ENCODE results near the gene TMC8.
"Not testable (repeated sequence)": the region's sequence is repeated elsewhere in the genome, so short reads cannot be mapped to it uniquely, and the experiment has no call there.

TMC8 gene

DNA sequence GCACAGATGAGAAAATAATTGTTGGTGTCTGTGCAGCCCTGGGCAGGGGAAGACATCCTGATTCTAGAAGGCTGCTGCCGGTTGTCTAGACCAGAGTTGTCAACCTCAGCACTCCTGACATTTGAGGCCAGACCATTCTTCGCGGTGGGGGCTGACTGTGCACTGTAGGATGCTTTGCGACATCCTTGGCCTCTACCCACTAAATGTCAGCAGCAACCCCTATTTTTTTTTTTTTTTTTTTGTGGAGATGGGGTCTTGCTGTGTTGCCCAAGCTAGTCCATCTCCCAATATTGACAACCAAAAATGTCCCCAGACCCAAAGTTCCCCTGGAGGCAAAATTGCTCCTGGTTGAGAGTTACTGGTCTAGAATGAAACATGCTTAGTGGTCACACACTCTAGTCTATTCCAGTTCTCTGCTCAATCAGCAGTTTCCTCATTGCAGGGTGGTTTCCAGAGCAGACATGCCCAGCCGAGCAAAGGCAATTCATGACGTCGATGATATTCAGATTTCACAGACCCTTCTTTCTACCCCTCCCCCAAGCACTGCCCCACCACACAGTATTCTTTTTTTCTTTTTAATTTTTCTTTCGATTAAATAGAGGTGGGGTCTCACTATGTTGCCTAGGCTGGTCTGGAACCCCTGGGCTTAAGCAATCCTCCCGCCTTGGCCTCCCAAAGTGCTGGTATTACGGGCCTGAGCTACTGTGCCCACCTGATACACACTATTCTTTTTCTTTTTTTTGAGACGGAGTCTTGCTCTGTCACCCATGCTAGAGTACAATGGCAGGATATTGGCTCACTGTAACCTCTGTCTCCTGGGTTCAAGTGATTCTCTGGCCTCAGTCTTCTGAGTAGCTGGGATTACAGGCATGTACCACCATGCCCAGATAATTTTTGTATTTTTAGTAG is 24.6 kb downstream of the TMC8 start:
- DNase-seq (ENCODE audit: low spot score) = no peak

GRCh38 chr17:78159575-78160158 is 29.1 kb downstream of the TMC8 start:
- peak; percentile 52 for DNase-seq (ENCODE audit: low spot score)

DNA sequence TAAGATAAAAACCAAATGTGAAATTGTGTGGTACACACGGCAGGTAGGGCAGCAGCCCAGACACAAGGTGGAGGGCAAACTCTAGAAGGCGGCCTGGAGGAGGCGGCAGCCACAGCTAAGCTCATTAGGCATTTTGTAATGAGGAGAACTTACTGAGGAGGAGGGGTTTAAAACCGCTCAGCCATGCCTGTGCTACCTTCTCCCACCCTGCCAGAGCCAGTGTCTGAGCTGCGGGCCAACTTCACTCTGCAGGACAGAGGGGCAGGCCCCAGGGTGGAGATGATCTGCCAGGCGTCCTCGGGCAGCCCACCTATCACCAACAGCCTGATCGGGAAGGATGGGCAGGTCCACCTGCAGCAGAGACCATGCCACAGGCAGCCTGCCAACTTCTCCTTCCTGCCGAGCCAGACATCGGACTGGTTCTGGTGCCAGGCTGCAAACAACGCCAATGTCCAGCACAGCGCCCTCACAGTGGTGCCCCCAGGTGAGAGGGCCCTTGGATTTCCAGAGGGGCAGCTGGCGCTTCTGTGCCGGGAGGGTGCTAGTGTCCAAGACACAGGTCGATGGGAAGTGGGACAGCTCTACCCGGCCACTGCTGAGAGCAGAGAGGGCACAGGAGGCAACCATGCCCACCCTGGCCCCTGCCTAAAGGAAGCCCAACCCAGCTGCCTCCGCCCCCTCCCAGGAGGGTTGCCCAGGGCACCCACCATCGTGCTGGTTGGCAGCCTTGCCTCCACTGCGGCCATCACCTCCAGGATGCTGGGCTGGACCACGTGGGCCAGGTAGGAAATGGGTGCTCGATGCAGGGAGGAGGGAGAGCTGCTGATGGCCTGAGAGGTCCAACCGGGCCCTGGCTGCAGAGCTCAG is 33.5 kb downstream of the TMC8 start:
- DNase-seq (ENCODE audit: low spot score) = no peak

GRCh38 chr17:78164748-78165607 is 34.4 kb downstream of the TMC8 start:
- no peak for DNase-seq (ENCODE audit: low spot score)

- no peak for DNase-seq (ENCODE audit: low spot score)
Measured at GRCh38 chr17:78166416-78166815, 35.8 kb downstream of the TMC8 start.

DNA sequence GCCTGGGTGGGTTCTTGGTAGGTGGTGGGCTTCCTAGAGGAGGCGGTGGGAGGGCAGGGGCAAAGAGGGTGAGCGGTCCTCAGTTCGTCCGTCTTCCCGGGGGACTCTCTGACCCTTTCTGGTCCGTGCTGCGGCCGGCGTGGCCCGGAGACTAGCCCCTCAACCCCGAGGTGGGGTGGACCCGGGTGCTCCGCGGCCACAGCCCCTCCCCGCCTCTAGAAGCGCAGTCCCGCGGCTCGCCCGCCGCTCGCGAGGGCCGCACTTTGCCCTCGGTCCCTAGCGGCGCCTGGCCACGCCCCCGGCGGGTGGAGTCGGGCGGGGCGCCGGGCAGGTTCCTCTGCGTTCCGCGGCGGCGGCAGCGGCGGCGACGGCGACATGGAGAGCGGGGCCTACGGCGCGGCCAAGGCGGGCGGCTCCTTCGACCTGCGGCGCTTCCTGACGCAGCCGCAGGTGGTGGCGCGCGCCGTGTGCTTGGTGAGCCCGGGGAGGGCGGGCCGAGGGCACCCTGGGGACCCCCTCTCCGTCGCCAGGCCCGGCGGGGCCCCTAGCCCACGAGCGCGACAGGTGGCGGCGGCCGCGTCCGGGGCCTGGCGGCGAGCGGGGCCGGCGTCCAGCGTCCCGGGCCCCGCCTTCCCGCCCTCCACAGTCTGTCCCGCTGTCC is 37.8 kb downstream of the TMC8 start, which contains the start of gene SYNGR2:
SYNGR2 (plus strand) TSS at position 340 of the 661 bp plus-strand sequence; CDS start at position 376, 36 bp downstream.
- DNase-seq (ENCODE audit: low spot score) = peak; percentile 92

DNA sequence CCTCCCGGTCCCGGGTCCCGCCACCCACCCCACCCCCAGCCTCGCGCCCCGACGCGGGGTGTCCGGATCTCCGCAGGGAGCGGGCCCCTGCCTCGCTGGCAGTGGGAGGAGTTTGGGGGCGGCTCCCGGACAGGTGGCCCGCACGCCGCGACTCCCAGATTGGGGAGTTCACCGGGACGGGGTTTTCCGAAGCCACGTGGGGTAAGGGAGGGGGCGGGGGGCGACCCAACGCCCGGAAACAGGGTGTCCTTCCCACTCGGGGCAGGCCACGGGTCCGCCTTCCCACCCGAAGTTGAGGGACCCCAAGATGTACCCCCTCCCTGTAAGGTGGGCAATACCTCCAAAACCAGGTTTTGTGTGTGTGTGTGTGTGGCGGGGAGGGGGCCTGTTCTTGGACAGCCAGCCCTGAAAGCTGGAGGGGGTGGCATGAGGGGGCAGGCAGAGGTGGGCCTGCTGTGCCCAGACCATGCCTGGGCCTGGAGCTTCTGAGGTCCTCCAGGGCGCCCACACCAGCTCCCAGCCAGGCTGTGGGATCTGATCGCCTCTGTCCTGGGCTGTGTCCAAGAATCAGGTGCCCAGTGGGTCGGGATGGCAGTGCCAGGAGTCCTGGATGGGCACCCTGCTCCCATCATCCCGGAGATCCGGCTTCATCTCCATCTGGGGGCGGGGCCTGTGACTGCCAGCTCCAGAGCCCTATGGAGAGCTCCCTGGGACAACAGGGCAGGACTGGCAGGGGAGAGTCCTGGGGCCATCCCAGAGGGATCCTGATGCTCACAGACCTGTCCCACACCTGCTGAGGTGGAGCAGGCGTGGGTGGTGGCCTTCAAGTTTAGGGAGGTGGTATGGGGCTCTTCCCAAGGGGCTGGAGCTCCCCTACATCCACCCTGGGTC is 38.6 kb downstream of the TMC8 start:
- peak; percentile 84 for DNase-seq (ENCODE audit: low spot score)

GRCh38 chr17:78170692-78171590 is 40.4 kb downstream of the TMC8 start:
- no peak for DNase-seq (ENCODE audit: low spot score)

GRCh38 chr17:78171591-78172248 is 41.1 kb downstream of the TMC8 start:
- not testable (repeated sequence) for DNase-seq (ENCODE audit: low spot score)

DNA sequence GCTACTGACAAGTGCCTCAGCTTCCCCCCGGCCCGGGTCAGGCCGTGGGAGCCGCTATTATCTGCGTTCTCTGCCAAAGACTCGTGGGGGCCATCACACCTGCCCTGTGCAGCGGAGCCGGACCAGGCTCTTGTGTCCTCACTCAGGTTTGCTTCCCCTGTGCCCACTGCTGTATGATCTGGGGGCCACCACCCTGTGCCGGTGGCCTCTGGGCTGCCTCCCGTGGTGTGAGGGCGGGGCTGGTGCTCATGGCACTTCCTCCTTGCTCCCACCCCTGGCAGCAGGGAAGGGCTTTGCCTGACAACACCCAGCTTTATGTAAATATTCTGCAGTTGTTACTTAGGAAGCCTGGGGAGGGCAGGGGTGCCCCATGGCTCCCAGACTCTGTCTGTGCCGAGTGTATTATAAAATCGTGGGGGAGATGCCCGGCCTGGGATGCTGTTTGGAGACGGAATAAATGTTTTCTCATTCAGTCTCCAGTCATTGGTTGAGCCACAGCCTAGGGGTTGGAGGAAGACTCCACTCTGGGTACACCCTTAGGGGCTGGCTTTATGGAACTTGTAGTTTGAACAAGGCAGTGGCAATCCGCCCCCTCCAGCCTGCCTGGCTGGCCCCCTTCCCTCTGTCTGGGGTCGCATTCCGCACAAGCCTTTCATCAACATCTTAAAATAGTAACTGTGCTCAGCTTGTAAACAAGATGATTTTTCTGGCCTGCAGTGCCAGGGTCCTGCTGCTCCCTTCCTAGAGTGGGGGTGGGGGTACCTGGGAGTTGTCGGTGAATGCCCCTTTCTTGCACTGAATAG is 41.9 kb downstream of the TMC8 start:
- no peak for DNase-seq (ENCODE audit: low spot score)

DNA sequence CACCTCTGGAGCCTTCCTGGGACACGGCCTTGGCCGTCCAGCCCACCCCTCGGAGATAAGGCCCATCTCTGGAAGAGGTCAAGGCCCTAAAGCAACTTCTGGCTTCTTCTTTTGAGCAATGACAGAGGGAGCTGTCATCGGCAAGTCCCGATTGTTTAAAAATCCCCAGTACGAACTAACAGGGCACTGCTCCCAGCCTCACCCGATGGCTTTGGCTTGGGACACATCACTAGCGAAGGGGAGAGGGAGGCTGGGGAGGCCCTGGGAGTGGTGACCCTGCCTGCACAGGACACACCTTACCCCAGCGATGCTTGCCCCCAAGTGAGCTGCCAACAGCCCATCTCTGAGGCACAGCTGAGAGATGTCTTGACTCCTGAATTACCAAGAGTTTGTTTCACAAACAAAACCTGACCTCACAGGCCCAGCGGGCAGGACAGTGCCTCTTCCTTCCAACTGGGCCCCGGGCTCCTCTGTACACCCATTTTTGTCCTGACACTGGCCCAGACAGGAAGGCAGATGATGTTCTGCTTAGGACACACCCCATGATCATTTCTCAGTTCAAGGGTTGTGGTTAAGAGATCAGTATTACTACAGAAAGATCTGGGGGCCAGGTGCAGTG is 42.6 kb downstream of the TMC8 start:
- no peak for DNase-seq (ENCODE audit: low spot score)

DNA sequence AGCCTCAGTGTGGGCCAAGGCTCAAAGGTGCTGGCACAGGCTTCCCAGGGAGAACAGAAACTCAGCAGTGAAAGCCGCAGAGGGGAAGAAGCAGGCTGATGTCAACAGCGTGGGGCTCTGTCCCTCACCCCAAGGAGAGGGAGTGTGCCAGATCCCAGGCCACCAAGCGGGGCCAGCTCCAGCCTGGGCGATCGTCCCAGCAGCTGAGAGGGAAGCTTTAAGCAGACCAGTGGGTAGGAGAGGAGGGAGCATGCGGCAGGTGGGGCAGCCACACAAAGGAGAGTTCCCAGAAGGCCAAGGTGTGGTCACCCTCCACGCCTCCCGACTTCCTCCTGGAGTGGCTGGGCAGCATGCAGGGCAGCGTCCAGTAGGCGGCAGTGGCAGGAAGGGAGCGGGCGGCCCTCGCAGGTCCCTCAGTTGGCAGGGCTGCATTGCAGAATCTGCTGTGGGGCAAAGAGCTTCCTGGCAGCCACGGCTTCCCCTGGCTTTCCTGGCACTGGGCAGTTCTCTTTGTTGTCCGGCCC is 43.8 kb downstream of the TMC8 start:
- no peak for DNase-seq (ENCODE audit: low spot score)

DNA sequence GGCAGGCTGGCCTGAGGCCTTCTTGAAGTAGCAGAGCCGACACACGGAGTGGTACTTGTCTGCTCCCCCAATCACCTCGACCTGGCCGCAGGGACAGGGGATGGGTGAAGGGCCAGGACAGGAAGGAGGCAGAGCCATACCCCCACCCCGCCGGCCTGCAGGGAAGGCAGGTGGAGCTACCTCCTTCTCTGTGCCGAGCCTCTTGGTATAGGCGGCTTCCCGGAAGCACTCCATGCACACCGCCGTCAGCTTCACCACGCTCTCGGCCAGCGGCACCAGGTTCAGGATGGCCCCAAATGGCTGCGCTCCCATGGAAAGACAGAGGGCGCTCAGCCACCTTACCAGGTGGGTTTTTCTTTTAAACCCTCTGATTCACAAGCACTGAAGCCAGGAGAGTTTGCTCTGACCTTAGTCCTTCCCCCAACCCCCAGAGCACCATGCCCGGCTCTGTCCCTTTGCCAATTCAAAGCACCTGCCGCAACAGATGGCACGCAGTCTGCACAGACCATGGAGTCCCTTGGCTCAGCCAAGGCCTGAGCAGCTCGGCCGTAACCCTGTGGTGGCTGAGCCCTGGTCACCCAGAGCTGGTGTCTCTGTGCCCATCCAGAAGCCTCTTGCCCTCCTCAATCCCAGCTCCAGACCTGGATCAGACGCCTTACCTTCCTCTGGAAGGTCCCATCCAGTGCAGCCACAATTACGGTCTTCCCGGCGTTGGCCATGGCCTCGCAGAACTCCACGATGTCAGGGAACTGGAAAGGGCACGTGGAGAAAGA is 44.5 kb downstream of the TMC8 start:
- no peak for DNase-seq (ENCODE audit: low spot score)

DNA sequence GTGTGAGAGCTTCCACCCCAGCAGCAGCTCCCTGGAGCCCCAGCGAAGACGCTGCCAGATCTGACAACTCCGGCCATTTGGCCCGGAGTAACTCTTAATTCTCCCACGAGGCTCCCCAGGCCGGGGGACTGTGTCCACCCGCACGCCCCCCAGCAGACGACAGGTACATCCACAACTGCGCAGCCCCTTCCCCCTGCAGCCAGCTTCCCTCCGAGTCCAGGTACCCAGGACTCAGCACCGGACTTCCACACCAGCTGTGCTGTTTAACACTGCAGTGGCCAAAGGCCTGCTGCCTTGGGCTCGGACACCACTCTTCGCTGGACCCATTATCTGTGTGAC is 45.0 kb downstream of the TMC8 start:
- DNase-seq (ENCODE audit: low spot score) = no peak

DNA sequence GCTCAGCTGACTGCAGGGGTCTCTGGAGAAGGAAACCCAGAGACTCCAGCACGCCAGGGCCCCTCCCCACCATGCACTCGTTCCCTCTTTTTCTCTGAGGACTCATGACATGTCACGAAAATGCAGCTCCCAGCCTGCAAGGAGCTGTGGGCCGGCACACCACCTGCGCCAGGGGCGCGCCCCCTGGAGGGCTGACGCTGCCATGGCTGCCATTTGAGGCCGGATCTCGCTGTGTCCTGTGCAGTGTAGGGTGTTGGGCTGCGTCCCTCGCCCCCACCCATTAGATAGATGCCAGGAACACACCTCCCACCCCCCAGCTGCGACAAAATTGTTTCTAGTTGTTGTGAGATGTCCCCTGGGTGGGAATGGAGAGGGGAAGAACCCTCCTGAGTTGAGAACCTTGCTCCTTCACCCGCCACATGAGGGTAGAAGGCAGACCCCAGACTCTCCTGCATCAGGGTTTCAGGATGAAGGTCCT is 46.0 kb downstream of the TMC8 start:
- peak; percentile 59 for DNase-seq (ENCODE audit: low spot score)

GRCh38 chr17:78179372-78179771 is 48.8 kb downstream of the TMC8 start:
- DNase-seq (ENCODE audit: low spot score) = peak; percentile 76

All from AG08396 (cell line).